Measurements from ENCODE around the gene SFXN2.
"Not testable (repeated sequence)": the region's sequence is repeated elsewhere in the genome, so short reads cannot be mapped to it uniquely, and the experiment has no call there.

The SFXN2 gene

DNA sequence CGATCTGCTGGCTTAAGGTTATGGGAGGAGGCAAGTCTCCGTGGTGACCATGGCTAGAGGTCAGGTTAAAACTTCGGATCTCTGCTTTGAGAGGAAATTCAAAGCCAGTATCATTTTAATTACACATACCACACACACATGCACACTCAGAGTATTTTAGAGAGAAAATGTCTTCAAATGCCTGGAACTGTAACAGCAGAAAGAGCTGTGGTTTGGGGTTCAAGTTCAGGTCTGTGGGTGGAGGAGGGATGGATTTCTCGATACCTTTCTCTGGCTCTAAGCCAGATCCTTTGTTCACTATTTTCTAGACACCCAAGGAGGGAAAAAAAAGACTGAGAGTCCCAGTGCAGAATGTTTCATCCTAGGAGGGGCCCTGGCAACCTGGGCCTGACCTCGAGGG lies 32.7 kb upstream of the SFXN2 start:
- DNase-seq (ENCODE audit: low spot score), result no peak

DNA sequence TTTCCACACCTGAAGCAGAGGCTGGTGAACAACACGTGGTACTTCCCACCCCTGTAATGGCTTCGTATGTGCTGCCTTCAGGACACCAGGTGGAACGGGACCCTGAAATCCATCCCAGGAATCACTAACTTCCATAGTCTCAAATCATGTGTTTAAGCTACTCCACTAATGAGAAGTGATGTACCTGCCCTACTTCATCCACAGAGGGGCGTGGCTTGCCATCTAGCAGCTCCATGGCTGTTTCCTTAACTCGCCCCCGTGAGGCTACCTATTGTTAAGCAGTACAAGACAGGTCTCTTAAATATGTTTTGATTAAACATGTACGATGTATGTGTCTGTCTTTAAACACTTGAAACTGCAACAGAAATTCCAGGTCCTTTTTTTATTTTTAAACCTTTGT lies 32.0 kb upstream of the SFXN2 start:
- no peak for DNase-seq (ENCODE audit: low spot score)

DNA sequence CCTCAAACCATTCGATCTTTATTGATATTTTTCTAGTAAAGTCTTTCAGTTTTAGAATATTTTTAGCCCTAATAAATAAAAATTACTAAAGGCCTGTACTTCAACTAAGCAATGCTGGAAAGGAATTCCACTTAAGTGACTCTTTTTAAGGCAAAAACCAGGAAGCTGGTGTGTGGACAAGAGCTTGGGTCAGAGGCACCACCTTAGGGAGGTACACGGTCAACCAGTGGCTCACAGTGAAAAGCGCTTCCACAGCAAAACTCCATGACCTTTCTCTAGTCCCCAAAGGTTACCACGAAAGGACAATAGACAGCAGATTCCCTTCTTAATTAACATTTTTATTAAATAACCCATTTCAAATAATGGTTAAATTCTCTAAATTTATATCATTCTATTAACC lies 31.5 kb upstream of the SFXN2 start:
- DNase-seq (ENCODE audit: low spot score), result no peak

DNA sequence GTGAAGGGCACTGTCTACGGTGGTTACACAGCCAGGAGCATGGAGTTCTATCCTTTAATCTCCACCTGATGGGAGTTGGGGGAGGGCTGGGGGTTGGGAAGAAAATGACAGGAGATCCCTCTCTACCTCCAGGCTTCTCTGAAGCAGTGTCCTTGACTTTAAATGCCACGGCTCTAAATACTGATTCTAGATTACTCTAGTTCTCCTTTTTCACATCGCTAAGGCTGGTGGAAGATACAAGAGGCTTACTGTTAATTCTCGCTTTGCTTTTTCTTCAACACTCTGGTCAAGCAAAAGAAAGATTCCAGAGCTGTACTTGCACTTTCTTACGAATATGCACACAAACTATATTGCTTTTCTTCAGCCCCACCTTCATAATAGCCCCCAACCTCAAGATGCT lies 30.7 kb upstream of the SFXN2 start:
- DNase-seq (ENCODE audit: low spot score), result no peak

DNA sequence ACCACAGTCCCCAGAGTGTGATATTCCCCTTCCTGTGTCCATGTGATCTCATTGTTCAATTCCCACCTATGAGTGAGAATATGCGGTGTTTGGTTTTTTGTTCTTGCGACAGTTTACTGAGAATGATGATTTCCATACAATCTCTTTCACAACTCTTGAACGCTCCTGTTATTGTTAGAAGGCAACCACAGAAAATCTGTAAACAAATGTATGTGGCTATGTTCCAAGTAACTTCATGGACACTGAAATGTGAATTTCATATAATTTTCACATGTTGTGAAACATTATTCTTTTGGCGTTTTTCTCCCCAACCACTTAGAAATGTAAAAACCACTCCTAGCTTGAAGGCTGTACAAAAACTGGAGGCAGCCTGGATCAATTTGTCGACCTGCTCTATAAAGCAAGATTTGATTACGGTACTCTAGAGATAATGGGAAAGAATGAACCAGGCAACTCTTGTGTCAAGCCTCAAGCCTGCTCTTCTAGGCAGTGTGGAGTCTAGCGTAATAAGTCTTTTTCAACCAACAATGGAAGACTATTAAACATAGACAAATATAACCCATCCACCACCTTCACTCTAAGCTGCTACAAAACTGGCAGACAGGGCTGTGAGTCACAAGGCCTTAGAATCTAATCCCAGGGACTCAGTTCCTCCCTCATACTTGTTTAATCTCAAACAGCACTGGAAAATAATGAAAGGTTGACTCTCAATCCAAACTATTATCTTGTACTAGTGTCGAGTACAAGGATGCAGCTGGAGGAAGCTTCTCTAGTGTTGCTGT lies 23.0 kb upstream of the SFXN2 start:
- DNase-seq (ENCODE audit: low spot score), result no peak

DNA sequence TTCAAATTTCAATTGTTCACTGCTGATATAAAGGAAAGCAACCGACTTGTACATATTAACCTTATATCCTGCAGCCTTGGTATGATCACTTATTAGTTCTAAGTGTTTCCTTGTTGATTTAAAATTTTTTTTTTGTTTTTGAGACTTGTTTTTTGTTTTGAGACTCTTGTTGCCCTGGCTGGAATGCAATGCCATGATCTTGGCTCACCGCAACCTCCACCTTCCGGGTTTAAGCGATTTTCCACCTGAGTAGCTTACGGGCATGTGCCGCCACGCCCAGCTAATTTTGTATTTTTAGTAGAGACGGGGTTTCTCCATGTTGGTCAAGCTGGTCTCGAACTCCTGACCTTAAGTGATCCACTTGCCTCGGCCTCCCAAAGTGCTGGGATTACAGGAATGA lies 19.0 kb upstream of the SFXN2 start:
- not testable (repeated sequence) for DNase-seq (ENCODE audit: low spot score)

DNA sequence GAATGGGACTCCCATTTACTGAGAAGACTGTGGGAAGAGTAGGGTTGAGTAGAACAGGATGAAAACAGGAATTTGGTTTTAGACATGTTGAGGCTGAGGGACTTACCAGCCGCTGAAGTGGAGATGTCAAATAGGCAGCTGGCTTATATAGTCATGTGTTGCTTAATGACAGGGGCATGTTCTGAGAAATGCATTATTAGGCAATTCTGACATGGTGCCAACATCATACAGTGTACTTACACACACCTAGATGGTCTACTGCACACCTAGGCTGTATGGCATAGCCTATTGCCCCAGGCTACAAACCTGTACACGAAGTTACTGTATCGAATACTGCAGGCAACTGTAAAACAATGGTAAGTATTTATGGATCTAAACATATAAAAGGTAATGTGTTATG lies 17.7 kb upstream of the SFXN2 start:
- DNase-seq (ENCODE audit: low spot score), result no peak

DNA sequence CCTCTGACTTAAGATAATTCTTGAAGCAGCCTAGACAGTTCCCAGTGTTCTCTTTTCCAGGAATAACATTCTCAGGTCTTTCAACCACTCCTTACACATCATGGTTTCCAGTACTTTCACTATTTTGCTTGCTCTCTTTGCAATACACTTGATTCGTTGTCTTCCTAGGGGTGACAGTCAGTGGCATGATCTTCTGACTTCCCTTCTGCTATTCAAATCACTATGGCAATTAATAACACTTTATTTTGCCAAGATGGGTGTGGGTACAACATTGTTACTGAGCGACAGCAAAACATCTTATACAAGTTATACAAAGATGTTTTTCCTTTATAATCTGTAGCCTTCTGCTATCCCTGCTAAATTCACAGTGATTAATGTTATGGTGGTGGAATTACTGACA lies 15.5 kb upstream of the SFXN2 start:
- no peak for DNase-seq (ENCODE audit: low spot score)

DNA sequence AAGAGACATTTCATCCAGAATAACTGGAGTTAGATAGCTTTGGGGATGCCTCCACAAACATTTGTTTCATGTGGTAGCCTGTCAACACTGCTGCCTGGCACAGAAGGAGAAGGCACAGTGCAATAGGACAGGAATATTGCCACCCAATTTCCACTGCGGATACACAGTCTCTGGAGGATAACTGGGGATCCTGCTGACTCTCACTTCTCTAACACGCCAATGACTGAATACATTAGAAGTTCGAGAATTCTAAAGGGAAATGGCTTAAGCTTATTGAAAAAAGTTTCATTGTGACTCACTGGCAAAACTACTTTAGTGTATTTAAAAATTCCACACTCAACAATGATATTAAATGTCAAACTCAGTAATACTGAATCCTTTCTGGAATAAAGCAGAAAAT lies 13.2 kb upstream of the SFXN2 start:
- no peak for DNase-seq (ENCODE audit: low spot score)

DNA sequence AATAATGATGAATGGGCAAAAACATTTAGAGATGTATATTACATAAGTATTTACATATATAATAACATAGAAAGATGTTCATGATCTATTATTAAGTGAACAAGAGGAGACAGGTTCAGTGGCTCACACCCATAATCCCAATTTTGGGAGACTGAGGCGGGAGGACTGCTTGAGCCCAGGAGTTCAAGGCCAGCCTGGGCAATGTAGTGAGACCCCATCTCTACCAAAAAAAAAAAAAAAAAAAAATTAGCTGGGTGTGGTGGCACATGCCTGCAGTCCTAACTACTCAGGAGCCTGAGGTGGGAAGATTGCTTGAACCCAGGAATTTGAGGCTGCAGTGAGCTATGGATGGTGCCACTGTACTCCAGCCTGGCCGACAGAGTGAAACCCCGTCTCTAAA lies 12.6 kb upstream of the SFXN2 start:
- DNase-seq (ENCODE audit: low spot score), result no peak

DNA sequence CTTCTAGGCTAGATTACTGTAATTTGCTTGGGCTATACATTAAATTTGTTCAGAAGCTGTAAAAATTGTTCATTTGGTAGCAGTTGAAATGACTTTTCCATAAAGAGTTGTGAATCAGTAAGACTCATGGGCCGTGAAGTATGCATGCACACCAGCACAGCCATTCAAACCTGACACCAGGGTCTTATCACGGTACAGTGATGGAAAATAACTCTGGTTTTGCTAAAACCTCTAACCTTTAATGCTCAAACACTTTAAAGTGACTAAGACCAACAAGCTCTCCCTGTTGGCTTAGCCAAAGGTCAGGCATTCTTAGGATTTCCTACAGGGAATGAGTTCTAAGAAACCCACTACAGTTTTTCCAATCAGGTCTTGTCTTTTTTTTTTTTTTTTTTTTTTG lies 11.7 kb upstream of the SFXN2 start:
- DNase-seq (ENCODE audit: low spot score), result no peak

DNA sequence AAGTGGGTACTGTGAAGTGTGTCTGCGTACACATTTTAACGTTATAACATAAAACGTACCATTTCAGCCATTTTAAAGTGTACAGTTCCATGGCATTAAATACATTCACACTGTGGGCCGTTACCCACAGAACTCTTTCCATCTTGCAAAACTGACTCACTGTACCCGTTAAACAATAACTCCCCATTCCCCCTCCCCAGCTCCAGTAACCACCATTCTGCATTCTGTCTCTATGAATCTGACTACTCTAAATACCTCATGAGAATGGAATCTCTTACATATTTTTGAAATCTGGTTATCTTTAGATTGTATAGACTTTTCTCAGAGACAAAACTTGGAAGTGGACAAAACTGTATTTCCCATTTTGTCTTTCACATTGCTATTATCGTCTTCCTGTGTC lies 9.5 kb upstream of the SFXN2 start:
- DNase-seq (ENCODE audit: low spot score), result no peak

DNA sequence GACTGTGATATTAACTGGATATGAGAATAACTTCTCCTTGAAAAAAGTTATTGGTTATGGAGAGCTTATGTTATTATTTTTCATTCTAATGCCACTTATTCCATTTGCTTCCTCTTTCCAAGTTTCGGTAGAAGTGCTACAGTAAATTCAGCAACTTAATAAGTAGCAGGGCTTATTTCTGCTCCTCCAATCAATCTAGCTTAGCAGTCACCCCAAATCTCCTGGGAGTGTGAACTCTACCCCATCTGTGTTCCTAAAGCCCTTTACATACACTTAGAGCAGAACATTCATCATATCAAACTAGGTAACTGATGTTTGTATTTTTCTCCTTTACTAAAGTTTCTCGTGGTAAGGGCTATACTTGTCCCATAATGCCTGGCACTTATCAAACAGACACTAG lies 8.9 kb upstream of the SFXN2 start:
- no peak for DNase-seq (ENCODE audit: low spot score)

DNA sequence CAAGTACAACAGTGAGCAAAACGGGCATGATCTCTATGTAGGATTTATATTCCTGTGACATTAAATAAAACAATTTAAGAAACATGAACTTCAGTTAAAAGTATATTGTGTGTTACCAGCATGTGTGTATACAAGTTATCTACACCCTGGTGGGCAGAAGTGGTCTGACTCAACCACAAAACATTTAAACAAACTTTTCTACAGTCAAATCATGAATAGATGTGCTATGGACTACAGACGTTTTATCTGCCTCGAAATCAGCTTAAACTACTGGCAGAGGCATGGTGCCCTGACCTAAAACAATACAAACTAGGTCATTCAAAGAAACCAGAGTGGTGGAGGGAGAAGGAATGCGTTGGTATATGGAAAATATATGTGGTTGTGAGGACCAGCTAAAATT lies 3.8 kb upstream of the SFXN2 start:
- peak; percentile 41 for DNase-seq (ENCODE audit: low spot score)

DNA sequence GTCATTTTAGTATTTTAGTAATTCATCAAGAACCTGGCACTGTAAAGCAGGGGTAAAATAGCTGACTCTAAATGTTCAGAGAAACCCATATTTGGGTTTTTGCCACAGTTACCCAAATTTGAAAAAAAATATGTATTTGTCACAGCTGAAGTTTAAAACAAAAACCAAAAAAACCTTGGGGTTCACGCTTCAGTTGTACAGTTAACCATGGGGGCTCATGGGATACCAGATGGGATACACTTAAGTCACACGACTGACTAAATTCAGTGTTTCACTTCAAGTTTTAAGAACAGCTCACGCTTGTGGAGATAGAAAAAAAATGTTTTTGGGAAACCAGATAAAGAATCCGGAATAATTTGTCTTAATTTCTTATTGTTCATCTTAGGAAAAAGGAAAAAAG lies 2.3 kb upstream of the SFXN2 start:
- DNase-seq (ENCODE audit: low spot score), result no peak

DNA sequence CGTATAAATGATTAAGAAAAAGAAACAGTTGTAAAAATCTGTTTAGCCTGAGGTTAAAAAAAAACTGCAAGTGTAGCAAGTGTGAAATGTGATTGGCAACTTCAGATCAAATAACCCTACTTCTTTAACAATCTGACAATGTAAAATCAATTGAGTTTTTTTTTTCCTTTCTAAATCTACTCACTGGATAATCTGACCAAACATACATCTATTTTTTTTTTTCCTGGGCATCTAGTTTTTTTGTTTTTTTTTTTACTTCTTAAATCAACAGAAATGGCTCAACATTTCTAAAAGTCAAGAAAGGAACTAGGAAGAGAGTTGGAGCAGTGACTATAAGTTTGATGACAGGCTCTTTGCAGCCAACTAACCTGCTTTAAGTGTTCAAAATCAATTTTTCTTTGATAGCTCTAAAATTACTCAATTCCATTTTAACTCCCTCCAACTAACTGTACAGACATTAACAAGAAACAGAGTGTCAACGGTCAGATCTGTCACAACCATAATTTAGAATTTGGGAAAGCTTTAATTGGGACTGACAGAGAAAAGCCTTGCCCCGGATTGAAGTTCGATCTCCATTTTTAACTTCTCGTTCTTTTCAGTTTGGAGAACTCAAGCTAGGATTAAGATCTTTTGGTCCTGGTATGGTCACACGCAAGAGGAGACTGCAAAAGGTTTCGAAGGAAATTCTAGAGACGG lies 1.4 kb upstream of the SFXN2 start:
- peak; percentile 37 for DNase-seq (ENCODE audit: low spot score)

DNA sequence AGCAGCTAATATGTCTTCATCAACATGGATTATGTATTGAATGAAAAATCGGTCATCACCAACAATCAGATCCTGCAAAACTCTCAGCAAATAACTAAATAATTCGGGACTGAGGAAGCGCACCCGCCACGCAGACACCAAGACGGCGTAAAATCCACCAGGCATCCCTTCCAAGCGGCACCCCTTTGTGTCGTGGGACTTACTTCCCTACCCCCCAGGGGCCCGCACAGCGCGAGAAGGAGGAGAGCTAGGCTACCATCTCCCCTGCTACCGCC lies 960 bp upstream of the SFXN2 start:
- no peak for DNase-seq (ENCODE audit: low spot score)

DNA sequence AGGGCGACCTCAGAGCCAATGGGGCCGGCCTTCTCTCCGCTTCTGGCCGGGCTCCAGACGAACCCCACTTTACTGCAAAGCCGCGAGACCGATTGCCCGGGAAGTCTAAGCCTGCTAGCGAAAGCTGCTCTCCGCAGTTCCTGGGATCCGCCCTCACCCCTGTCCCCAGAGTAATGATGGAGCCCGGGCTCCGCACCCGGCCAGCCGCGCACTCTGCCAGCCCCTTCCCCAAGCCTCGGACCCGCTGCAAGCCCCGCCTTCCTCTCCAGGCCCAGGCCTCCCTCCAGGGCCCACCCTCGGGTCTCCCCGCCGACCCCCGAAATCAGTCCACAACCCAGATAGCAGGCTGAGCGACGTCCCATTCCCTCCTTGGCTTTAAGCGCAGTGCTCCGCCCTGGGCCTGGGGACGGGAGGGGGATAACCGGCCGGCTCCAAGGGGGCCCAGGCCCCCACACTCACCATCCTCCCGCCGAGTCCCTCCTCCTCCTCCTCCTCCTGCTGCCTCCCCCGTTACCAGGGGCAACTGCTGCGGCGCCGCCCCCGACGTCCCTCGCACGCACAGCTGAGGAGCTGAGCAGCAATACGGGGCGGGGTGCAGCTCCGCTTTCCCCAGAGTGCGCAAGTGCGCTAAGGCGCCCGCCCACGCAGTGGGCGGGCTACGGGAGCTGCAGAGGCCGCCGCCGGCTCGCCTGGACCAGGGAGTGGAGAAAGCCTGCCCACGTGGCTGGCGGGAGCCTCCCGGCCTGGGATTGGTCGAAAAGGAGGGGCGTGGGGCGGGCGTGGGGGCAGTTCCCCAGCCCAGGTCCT lies 419 bp upstream of the SFXN2 start, which contains the start of gene ARL3:
Gene ARL3, minus strand, starts transcription at position 584 of the 807 bp plus-strand sequence. Its CDS starts 122 bp downstream, at position 462.
- DNase-seq (ENCODE audit: low spot score), result peak; percentile 99

DNA sequence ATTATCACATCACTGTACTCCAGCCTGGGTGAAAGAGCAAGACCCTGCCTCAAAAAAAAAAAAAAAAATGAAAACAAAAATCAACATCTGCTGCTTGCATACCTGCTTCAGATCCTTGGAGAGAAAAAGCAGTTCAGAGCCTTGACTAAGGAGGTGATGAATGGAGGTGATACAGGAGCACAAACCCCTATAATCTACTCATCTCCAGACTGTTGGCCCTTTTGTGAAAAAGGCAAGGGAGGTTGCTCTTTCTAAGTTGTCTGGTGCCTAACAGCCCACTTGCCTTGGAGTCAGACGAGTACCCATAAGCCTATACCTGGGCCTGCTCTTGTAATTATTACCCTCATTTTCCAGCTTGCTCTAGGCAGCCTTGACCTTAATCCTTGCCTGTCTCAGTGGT lies 1.4 kb downstream of the SFXN2 start:
- no peak for DNase-seq (ENCODE audit: low spot score)

DNA sequence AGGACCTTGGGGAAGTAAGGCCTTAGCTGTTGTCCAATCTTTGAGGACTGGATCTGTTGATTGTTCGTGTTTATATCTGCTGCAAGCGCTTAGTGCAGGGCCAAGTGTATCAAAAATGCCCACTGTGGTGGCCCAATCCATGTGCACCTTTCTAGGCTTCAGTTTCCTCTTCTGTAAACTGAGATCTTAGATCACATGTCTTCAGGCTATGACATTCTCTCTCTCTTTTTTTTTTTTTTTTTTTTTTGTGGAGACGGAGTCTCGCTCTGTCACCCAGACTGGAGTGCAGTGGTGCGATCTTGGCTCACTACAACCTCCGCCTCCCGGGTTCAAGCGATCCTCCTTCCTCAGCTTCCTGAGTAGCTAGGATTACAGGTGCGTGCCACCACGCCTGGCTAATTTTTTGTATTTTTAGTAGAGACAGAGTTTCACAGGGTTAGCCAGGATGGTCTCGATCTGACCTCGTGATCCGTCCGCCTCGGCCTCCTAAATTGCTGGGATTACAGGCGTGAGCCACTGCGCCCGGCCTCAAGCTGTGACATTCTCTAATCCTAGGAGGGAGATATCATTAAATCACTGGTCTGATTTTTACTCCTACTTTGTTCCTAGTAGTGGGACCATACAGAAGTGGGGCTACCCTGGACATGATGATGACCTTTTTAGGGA lies 2.6 kb downstream of the SFXN2 start:
- DNase-seq (ENCODE audit: low spot score), result not testable (repeated sequence)

DNA sequence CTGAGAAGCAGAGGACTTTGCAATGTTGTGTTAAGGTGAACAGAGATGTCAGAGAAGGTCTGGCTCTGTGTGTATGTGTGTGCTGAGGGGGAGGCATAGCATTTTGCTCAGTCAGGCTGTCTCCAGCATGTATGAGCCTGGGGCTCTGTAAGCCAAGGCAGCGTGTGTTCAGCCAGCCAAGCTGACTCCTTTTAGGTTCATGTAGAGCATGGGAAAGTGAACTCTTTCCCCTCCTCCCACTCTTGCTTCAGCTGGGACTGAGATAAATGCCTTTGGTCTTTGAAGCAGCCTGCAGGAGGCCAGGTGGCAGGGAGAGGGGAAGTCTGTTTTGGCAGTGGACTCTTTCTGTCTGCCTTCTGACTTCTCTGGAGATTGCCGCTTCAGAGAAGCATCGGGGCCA lies 3.8 kb downstream of the SFXN2 start:
- peak; percentile 26 for DNase-seq (ENCODE audit: low spot score)

DNA sequence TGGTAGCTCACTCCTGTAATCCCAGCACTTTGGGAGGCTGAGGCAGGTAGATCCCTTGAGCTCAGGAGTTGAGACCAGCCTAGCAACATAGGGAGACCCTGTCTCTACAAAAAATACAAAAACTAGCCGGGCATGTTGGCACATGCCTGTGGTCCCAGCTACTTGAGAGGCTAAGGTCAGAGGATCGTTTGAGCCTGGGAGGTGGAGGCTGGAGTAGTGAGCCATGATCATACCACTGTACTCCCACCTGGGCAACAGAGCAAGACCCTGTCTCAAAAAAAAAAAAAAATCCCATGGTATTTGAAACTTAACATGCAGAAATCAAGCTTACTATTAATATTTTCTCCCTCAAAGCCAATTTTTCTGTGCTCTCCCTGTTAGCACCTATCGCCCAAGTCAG lies 5.9 kb downstream of the SFXN2 start:
- no peak for DNase-seq (ENCODE audit: low spot score)
